Germinal center (tissue), 1 donor: ENCODE measurements around the gene SPTLC3.
A peak's percentile ranks its signal among the peaks of the same experiment; 100 is the strongest.

Experiments used
- DNase-seq: peaks from one replicate; pipeline ENCODE4 v3.0.0; 2012; ENCODE audit warnings: mixed read lengths, low spot score

Gene SPTLC3

GRCh38 chr20:13099676-13100075 is 90.9 kb downstream of the SPTLC3 start:
- DNase-seq, result no peak

- DNase-seq, result no peak
These were observed 92.5 kb downstream of the SPTLC3 start for GRCh38 chr20:13101276-13101675.

GRCh38 chr20:13101706-13102105 is 92.9 kb downstream of the SPTLC3 start:
- DNase-seq, result no peak

- DNase-seq, result no peak
These were observed 93.5 kb downstream of the SPTLC3 start for GRCh38 chr20:13102237-13102636.

- no peak for DNase-seq
These were observed 93.9 kb downstream of the SPTLC3 start for GRCh38 chr20:13102694-13103093.

GRCh38 chr20:13105039-13105438 is 96.3 kb downstream of the SPTLC3 start:
- no peak for DNase-seq

- DNase-seq, result peak; percentile 8
These were observed 97.2 kb downstream of the SPTLC3 start for GRCh38 chr20:13105864-13106457.

GRCh38 chr20:13109658-13110057 is 100.9 kb downstream of the SPTLC3 start:
- no peak for DNase-seq

- DNase-seq, result no peak
These were observed 102.0 kb downstream of the SPTLC3 start for GRCh38 chr20:13110796-13111195.

GRCh38 chr20:13111249-13111911 is 102.6 kb downstream of the SPTLC3 start:
- DNase-seq, result no peak

GRCh38 chr20:13113731-13114130 is 105.0 kb downstream of the SPTLC3 start:
- DNase-seq, result no peak

- no peak for DNase-seq
These were observed 108.4 kb downstream of the SPTLC3 start for GRCh38 chr20:13117200-13117599.

- DNase-seq, result no peak
These were observed 109.9 kb downstream of the SPTLC3 start for GRCh38 chr20:13118676-13119075.

- peak; percentile 7 for DNase-seq
These were observed 110.8 kb downstream of the SPTLC3 start for GRCh38 chr20:13119583-13119982.

- no peak for DNase-seq
These were observed 111.7 kb downstream of the SPTLC3 start for GRCh38 chr20:13120471-13120870.

- no peak for DNase-seq
These were observed 113.2 kb downstream of the SPTLC3 start for GRCh38 chr20:13121840-13122515.

- no peak for DNase-seq
These were observed 116.7 kb downstream of the SPTLC3 start for GRCh38 chr20:13125486-13125885.

GRCh38 chr20:13128173-13128572 is 119.4 kb downstream of the SPTLC3 start:
- DNase-seq, result no peak

- DNase-seq, result no peak
These were observed 121.4 kb downstream of the SPTLC3 start for GRCh38 chr20:13130061-13130706.

GRCh38 chr20:13130707-13131103 is 121.9 kb downstream of the SPTLC3 start:
- DNase-seq, result no peak

GRCh38 chr20:13131688-13132087 is 122.9 kb downstream of the SPTLC3 start:
- no peak for DNase-seq

- no peak for DNase-seq
These were observed 130.8 kb downstream of the SPTLC3 start for GRCh38 chr20:13139459-13140150.
